Activated T-helper 2 cell treated with anti-CD3 and anti-CD28 coated beads, Interferon-gamma antibody, Interleukin-2, Interleukin-4, amounts not matched to agents 10 μg/mL and 5 μg/mL and 100 μg/mL, durations not matched to agents 14 hours and 24 hours and 36 hours (primary cell): ENCODE data around the gene AHCTF1. TPM values are rescaled to one million over a fixed set of nuclear protein-coding genes. Genes with fewer than 3 reads are reported as not detected.
"Not testable (repeated sequence)": the region's sequence is repeated elsewhere in the genome, so short reads cannot be mapped to it uniquely, and the experiment has no call there.

ENCODE experiments used
- DNase-seq: peaks from one replicate; pipeline ENCODE4 v3.0.0; 2021; ENCODE audit warnings: low spot score
- H3K27ac Mint-ChIP-seq: one replicate; pipeline ENCODE4 v1.8.0; 2021; ENCODE audit warnings: mixed read lengths
- H3K27me3 Mint-ChIP-seq: one replicate; pipeline ENCODE4 v1.8.0; 2021; ENCODE audit warnings: low read depth, mixed read lengths
- H3K36me3 Mint-ChIP-seq: one replicate; pipeline ENCODE4 v1.8.0; 2021; ENCODE audit warnings: low read depth, mixed read lengths
- H3K4me1 Mint-ChIP-seq: one replicate; pipeline ENCODE4 v1.8.0; 2021; ENCODE audit warnings: low read depth, mixed read lengths
- H3K4me3 Mint-ChIP-seq: one replicate; pipeline ENCODE4 v1.8.0; 2021; ENCODE audit warnings: low read depth, mild to moderate bottlenecking, moderate library complexity, mixed read lengths
- H3K9me3 Mint-ChIP-seq: one replicate; pipeline ENCODE4 v1.8.0; 2021; ENCODE audit warnings: mixed read lengths
- intact Hi-C: fragments of 100-400 bp; cut with micrococcal nuclease; formaldehyde crosslinking; loops from one replicate; pipeline ENCODE4 v1.15.1; 2023
- total RNA-seq: library from RNA; stranded (reverse); gene quantifications from 2 replicates; pipeline ENCODE4 v1.2.3, GENCODE V29; 2022

AHCTF1 gene
- total RNA-seq, 1 donor from 2014 or later = 47.2 TPM

GRCh38 chr1:246850640-246851039 lies 81.1 kb downstream of the AHCTF1 start:
- H3K36me3 Mint-ChIP-seq = peaks cover 79% of the 10 kb centered on the region
- H3K4me1 Mint-ChIP-seq, H3K27me3 Mint-ChIP-seq, DNase-seq, H3K9me3 Mint-ChIP-seq, H3K4me3 Mint-ChIP-seq, intact Hi-C loops, H3K27ac Mint-ChIP-seq: not testable (repeated sequence)

- Mint-ChIP-seq H3K27ac (no peak overlapping the region), H3K9me3 (no peaks in the 10 kb centered on the region), H3K4me3 (no peak overlapping the region), H3K36me3 (peaks cover 53% of the 10 kb centered on the region), H3K27me3 (no peaks in the 10 kb centered on the region), H3K4me1 (no peaks in the 10 kb centered on the region)
- intact Hi-C loops = no loop called here
- no peak for DNase-seq
Measured at GRCh38 chr1:246843876-246844275, 87.9 kb downstream of the AHCTF1 start.

- H3K4me3 Mint-ChIP-seq, H3K4me1 Mint-ChIP-seq, H3K9me3 Mint-ChIP-seq, H3K27me3 Mint-ChIP-seq, H3K27ac Mint-ChIP-seq, intact Hi-C loops, DNase-seq: not testable (repeated sequence)
- H3K36me3 Mint-ChIP-seq = peaks cover 28% of the 10 kb centered on the region
Measured at GRCh38 chr1:246840761-246841160, 91.0 kb downstream of the AHCTF1 start.

GRCh38 chr1:246838118-246838456 lies 93.7 kb downstream of the AHCTF1 start:
- H3K36me3 Mint-ChIP-seq = peaks cover 17% of the 10 kb centered on the region
- H3K4me1 Mint-ChIP-seq = peaks cover 3% of the 10 kb centered on the region
- H3K9me3 Mint-ChIP-seq = no peaks in the 10 kb centered on the region
- no peak overlapping the region for H3K4me3 Mint-ChIP-seq
- intact Hi-C loops = no loop called here
- H3K27ac Mint-ChIP-seq = no peak overlapping the region
- DNase-seq = no peak
- H3K27me3 Mint-ChIP-seq = no peaks in the 10 kb centered on the region

GRCh38 chr1:246837418-246838117 lies 94.2 kb downstream of the AHCTF1 start:
- DNase-seq = no peak
- intact Hi-C loops = no loop called here
- no peaks in the 10 kb centered on the region for H3K9me3 Mint-ChIP-seq

GRCh38 chr1:246836209-246836966 lies 95.4 kb downstream of the AHCTF1 start:
- Mint-ChIP-seq H3K4me1 (peaks cover 3% of the 10 kb centered on the region), H3K36me3 (peaks cover 11% of the 10 kb centered on the region), H3K4me3 (no peak overlapping the region), H3K9me3 (no peaks in the 10 kb centered on the region), H3K27ac (no peak overlapping the region), H3K27me3 (no peaks in the 10 kb centered on the region)
- no peak for DNase-seq
- intact Hi-C loops = no loop called here

More at GRCh38 chr1:246837418-246838117, 94.2 kb downstream of the AHCTF1 start:
- Mint-ChIP-seq H3K27ac (no peak overlapping the region), H3K4me1 (peaks cover 3% of the 10 kb centered on the region), H3K36me3 (peaks cover 12% of the 10 kb centered on the region), H3K4me3 (no peak overlapping the region), H3K27me3 (no peaks in the 10 kb centered on the region)

- Mint-ChIP-seq H3K27ac (no peak overlapping the region), H3K4me1 (no peaks in the 10 kb centered on the region), H3K36me3 (no peaks in the 10 kb centered on the region), H3K4me3 (no peak overlapping the region), H3K9me3 (peaks cover 18% of the 10 kb centered on the region), H3K27me3 (no peaks in the 10 kb centered on the region)
- intact Hi-C loops = no loop called here
- no peak for DNase-seq
Measured at GRCh38 chr1:246831543-246831942, 100.2 kb downstream of the AHCTF1 start.

- Mint-ChIP-seq H3K27me3 (no peaks in the 10 kb centered on the region), H3K4me1 (no peaks in the 10 kb centered on the region), H3K9me3 (peaks cover 18% of the 10 kb centered on the region), H3K36me3 (no peaks in the 10 kb centered on the region), H3K27ac (no peak overlapping the region), H3K4me3 (no peak overlapping the region)
- DNase-seq = no peak
- intact Hi-C loops = no loop called here
Measured at GRCh38 chr1:246828818-246829217, 102.9 kb downstream of the AHCTF1 start.

- no peaks in the 10 kb centered on the region for H3K4me1 Mint-ChIP-seq
- intact Hi-C loops = no loop called here
- H3K4me3 Mint-ChIP-seq = no peak overlapping the region
- DNase-seq = no peak
- H3K36me3 Mint-ChIP-seq = no peaks in the 10 kb centered on the region
- no peaks in the 10 kb centered on the region for H3K27me3 Mint-ChIP-seq
- no peak overlapping the region for H3K27ac Mint-ChIP-seq
- peaks cover 18% of the 10 kb centered on the region for H3K9me3 Mint-ChIP-seq
Measured at GRCh38 chr1:246827396-246827795, 104.4 kb downstream of the AHCTF1 start.

GRCh38 chr1:246825557-246826175 lies 106.1 kb downstream of the AHCTF1 start:
- peaks cover 7% of the 10 kb centered on the region for H3K4me1 Mint-ChIP-seq
- intact Hi-C loops = no loop called here
- no peak overlapping the region for H3K4me3 Mint-ChIP-seq
- DNase-seq = no peak
- no peaks in the 10 kb centered on the region for H3K36me3 Mint-ChIP-seq
- H3K27me3 Mint-ChIP-seq = peaks cover 9% of the 10 kb centered on the region
- H3K9me3 Mint-ChIP-seq = peaks cover 18% of the 10 kb centered on the region
- H3K27ac Mint-ChIP-seq = no peak overlapping the region

GRCh38 chr1:246824541-246824940 lies 107.2 kb downstream of the AHCTF1 start:
- H3K27me3 Mint-ChIP-seq = peaks cover 10% of the 10 kb centered on the region
- intact Hi-C loops = no loop called here

GRCh38 chr1:246822154-246822553 lies 109.6 kb downstream of the AHCTF1 start:
- H3K36me3 Mint-ChIP-seq, intact Hi-C loops, DNase-seq, H3K4me1 Mint-ChIP-seq, H3K4me3 Mint-ChIP-seq, H3K27ac Mint-ChIP-seq, H3K9me3 Mint-ChIP-seq: not testable (repeated sequence)
- H3K27me3 Mint-ChIP-seq = peaks cover 12% of the 10 kb centered on the region

More at GRCh38 chr1:246824541-246824940, 107.2 kb downstream of the AHCTF1 start:
- no peak for DNase-seq
- H3K4me3 Mint-ChIP-seq = no peak overlapping the region
- no peaks in the 10 kb centered on the region for H3K36me3 Mint-ChIP-seq
- peaks cover 9% of the 10 kb centered on the region for H3K4me1 Mint-ChIP-seq
- no peak overlapping the region for H3K27ac Mint-ChIP-seq
- peaks cover 13% of the 10 kb centered on the region for H3K9me3 Mint-ChIP-seq

- intact Hi-C loops = no loop called here
- Mint-ChIP-seq H3K27me3 (peaks cover 16% of the 10 kb centered on the region), H3K36me3 (no peaks in the 10 kb centered on the region), H3K4me3 (no peak overlapping the region), H3K4me1 (peaks cover 9% of the 10 kb centered on the region), H3K27ac (no peak overlapping the region), H3K9me3 (no peaks in the 10 kb centered on the region)
- DNase-seq = no peak
Measured at GRCh38 chr1:246820666-246821065, 111.1 kb downstream of the AHCTF1 start.
